GM13976 (cell line): ENCODE results near the gene CMIP.

ENCODE experiments used
- DNase-seq: peaks from one replicate; pipeline ENCODE4 v3.0.0; 2012; ENCODE audit warnings: low spot score
- CTCF ChIP-seq: IDR thresholded peaks from 2 replicates; pipeline ENCODE4 v1.5.1; 2012; ENCODE audit warnings: borderline replicate concordance, mild to moderate bottlenecking; ENCODE audit not compliant: insufficient read depth; ENCODE audit errors: extremely low read depth, missing control alignments, control extremely low read depth
- in situ Hi-C: fragments of 300-500 bp; cut with MboI; formaldehyde crosslinking; loops from one replicate; pipeline ENCODE4 v1.12.0; 2022; ENCODE audit warnings: low sequenced_read_pairs, mixed read lengths, inconsistent platforms; ENCODE audit not compliant: unreplicated experiment

Gene CMIP

GRCh38 chr16:81488687-81489411 lies 44.2 kb downstream of the CMIP start:
- in situ Hi-C loops, result no loop called here
- TF ChIP-seq CTCF, result no peak
- no peak for DNase-seq

GRCh38 chr16:81489547-81490267 lies 45.1 kb downstream of the CMIP start:
- in situ Hi-C loops, result no loop called here
- DNase-seq, result no peak
- TF ChIP-seq CTCF, result no peak

GRCh38 chr16:81491541-81492188 lies 47.1 kb downstream of the CMIP start:
- TF ChIP-seq CTCF, result no peak
- in situ Hi-C loops, result no loop called here
- no peak for DNase-seq

- in situ Hi-C loops, result no loop called here
- no peak for TF ChIP-seq CTCF
Measured at GRCh38 chr16:81492311-81492761, 47.7 kb downstream of the CMIP start.

GRCh38 chr16:81492965-81493754 lies 48.6 kb downstream of the CMIP start:
- TF ChIP-seq CTCF, result no peak
- in situ Hi-C loops, result no loop called here
- DNase-seq, result no peak

More at GRCh38 chr16:81492311-81492761, 47.7 kb downstream of the CMIP start:
- DNase-seq, result no peak
